Thyroid gland (tissue), 4 donors: ENCODE measurements around the gene NT5C2. TPM values are rescaled to one million over a fixed set of nuclear protein-coding genes. Genes with fewer than 3 reads are reported as not detected.
A peak's percentile ranks its signal among the peaks of the same experiment; 100 is the strongest.
"Not testable (repeated sequence)": the region's sequence is repeated elsewhere in the genome, so short reads cannot be mapped to it uniquely, and the experiment has no call there.

Source experiments
- DNase-seq, 2 donors: peaks; one replicate each; pipeline ENCODE4 v3.0.0-alpha.2; 2019
- H3K27ac ChIP-seq, 3 donors: fragments of 200-600 bp; sonication (generic); 1 replicate in 2 of 3; 2 replicates in 1 of 3; pipeline ENCODE4 v1.5.1; 2016 to 2019; ENCODE audit warnings: mild to moderate bottlenecking in 1 of 3, moderate library complexity in 1 of 3
- H3K27me3 ChIP-seq: fragments of 200-600 bp; sonication (generic); one replicate; pipeline ENCODE4 v1.5.1; 2019
- H3K36me3 ChIP-seq, 2 donors: fragments of 200-600 bp; sonication (generic); one replicate each; pipeline ENCODE4 v1.5.1; 2016 to 2019
- H3K4me1 ChIP-seq, 2 donors: fragments of 200-600 bp; sonication (generic); one replicate each; pipeline ENCODE4 v1.5.1; 2017 to 2019
- H3K4me3 ChIP-seq, 3 donors: fragments of 200-600 bp; sonication (generic); replicated peaks in 1 of 3; 1 replicate in 2 of 3; 2 replicates in 1 of 3; pipeline ENCODE4 v1.5.1; 2016; ENCODE audit warnings: mild to moderate bottlenecking in 1 of 3
- H3K9me3 ChIP-seq: fragments of 200-600 bp; sonication (generic); one replicate; pipeline ENCODE4 v1.5.1; 2017
- CTCF ChIP-seq, 6 experiments: fragments of 200-600 bp in 3 of 6; fragments of 450-650 bp in 3 of 6; sonication (generic) in 3 of 6; IDR thresholded peaks; one replicate each; pipeline ENCODE4 v1.5.1; 2016 to 2019; ENCODE audit warnings: antibody characterized with exemption in 6 of 6, mild to moderate bottlenecking in 2 of 6, inconsistent platforms in 1 of 6, moderate library complexity in 1 of 6
- POLR2A ChIP-seq, 2 donors: fragments of 450-650 bp; IDR thresholded peaks; one replicate each; pipeline ENCODE4 v1.6.1; 2017; ENCODE audit warnings: antibody characterized with exemption in 2 of 2, mild to moderate bottlenecking in 2 of 2, moderate library complexity in 1 of 2
- WGBS, 2 donors: methylation state at CpG; one replicate each; pipeline ENCODE4 v1.1.5; 2017; 5-methylcytosine and 5-hydroxymethylcytosine counted together
- intact Hi-C: fragments of 100-400 bp; cut with DNase I; formaldehyde crosslinking; loops from one replicate; pipeline ENCODE4 v1.15.1; 2023
- total RNA-seq, 4 donors: library from RNA; depleted of rRNA; stranded (reverse); fragments of >200 nt; gene quantifications; one replicate each; pipeline ENCODE4 v1.2.3, GENCODE V29; 2016

The NT5C2 gene
- total RNA-seq, 4 donors from 2014 or later: 194 to 238 (median 214) TPM

DNA sequence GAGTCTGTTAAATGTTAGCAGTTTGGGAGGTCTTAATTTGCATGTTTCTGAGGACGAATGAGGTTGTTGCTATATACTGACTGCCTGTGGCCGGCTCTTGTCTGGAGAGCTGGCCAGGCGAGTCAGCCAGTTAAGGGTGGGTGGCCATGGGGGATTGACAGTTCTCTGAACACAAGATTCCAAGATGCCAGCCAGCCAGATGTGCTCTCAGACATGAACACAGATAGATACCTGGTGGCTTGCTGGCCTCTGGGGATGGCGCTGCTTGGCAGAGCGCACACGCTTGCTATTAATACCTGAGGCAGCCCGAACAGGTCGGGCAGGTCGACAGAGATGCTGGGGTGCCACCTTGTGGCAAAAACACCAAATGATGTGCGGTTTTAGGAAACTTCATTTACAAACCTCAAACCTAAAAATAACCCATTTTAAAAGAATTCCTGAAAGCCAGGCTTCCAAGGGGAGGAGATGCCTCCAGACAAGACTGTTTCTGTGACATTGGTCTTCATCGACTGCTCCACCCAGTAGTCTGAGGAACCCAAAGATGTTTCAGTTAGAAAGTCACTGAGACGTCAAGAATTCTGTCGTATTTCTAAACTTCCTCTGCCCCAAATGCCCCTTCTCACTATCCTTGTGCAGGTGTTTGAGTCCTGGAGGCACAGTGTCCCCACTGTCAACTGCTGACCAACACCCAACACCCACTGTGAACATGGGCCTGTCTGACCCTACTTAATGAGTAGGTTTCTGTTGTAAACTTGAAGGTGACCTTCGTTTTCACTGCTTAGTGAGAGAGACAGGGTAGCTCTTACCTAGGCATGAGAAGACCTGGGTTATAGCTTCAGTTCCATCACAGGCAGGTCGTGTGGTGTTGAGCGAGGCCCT is 123.4 kb downstream of the NT5C2 start:
- 38 to 51% methylated on average over 16 of the region's 16 CpGs for WGBS, 2 donors

DNA sequence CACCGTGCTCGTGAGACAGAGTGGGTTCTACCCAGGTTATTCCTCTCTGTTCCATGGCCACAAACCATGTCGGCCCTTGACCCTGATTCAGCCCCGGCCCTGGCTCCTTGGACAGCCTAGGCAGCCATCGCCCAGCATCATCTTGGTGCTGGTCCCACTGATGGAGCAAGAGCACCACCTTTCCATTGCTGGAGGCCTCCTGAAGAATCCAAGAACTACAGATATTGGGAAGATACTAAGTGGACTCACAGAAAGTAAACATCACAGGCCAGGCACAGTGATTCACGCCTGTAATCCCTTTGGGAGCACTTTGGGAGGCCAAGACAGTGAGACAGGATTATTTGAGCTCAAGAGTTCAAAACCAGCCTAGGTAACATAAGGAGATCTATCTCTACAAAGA is 125.1 kb downstream of the NT5C2 start:
- H3K4me1 ChIP-seq: no peaks in the 10 kb centered on the region
- H3K27me3 ChIP-seq: no peaks in the 10 kb centered on the region
- no peaks in the 10 kb centered on the region for H3K9me3 ChIP-seq
- no peak for DNase-seq
- H3K4me3 ChIP-seq: no peak overlapping the region
- TF ChIP-seq POLR2A (IDR thresholded peaks at IDR 0.05) (no peak), CTCF (IDR thresholded peaks at IDR 0.05) (no peak)
- intact Hi-C loops: loop anchor here (2.0 to 5.0 kb wide), 2 partner anchors 149 to 341 kb away; partner anchors contain the start of gene CNNM2
- H3K36me3 ChIP-seq: no peaks in the 10 kb centered on the region
- WGBS, 2 donors: 88 to 89% methylated on average over 3 to 6 of the region's 6 CpGs
- no peak overlapping the region for H3K27ac ChIP-seq

More for the DNA sequence above, 123.4 kb downstream of the NT5C2 start:
- intact Hi-C loops: loop anchor here (2.0 to 10.0 kb wide), 4 partner anchors 151 to 342 kb away; partner anchors contain the start of genes CNNM2 and RPEL1
- TF ChIP-seq POLR2A (IDR thresholded peaks at IDR 0.05) (no peak), CTCF (IDR thresholded peaks at IDR 0.05) (peak; percentile 33 to 87 (median 71))
- no peak overlapping the region for H3K27ac ChIP-seq
- H3K4me3 ChIP-seq: no peak overlapping the region
- peak; percentile 80 to 81 for DNase-seq
- H3K9me3 ChIP-seq: no peaks in the 10 kb centered on the region
- H3K4me1 ChIP-seq: no peaks in the 10 kb centered on the region
- H3K36me3 ChIP-seq: no peaks in the 10 kb centered on the region
- no peaks in the 10 kb centered on the region for H3K27me3 ChIP-seq

DNA sequence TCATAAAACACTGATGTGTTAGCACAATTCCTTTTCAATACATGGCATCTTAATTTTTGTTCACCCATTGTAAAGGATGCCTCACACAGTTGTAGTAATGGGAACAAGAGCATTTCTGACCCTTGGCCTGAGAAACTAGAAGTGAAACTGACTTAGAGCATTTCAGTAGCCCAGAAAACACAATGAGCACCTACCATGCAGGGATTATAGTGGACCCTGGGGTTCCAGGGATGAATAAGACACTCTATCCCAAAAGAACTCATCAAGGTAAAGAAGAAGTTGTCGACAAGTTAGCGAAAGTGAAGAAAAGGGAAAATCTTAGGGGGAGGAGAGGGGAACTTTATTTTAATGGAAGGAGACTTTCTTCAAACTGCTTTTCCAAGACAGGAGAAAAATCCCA is 125.6 kb downstream of the NT5C2 start:
- DNase-seq: no peak
- WGBS, 2 donors: 92 to 93% methylated on average over 2 of the region's 2 CpGs
- TF ChIP-seq CTCF (IDR thresholded peaks at IDR 0.05): no peak
- TF ChIP-seq POLR2A (IDR thresholded peaks at IDR 0.05): no peak
- H3K27me3 ChIP-seq: no peaks in the 10 kb centered on the region
- no peaks in the 10 kb centered on the region for H3K9me3 ChIP-seq
- H3K4me1 ChIP-seq: no peaks in the 10 kb centered on the region
- no peak overlapping the region for H3K4me3 ChIP-seq
- intact Hi-C loops: loop anchor here (5.0 kb wide), 1 partner anchor 340 kb away; no protein-coding TSS in a partner anchor
- no peak overlapping the region for H3K27ac ChIP-seq
- no peaks in the 10 kb centered on the region for H3K36me3 ChIP-seq

DNA sequence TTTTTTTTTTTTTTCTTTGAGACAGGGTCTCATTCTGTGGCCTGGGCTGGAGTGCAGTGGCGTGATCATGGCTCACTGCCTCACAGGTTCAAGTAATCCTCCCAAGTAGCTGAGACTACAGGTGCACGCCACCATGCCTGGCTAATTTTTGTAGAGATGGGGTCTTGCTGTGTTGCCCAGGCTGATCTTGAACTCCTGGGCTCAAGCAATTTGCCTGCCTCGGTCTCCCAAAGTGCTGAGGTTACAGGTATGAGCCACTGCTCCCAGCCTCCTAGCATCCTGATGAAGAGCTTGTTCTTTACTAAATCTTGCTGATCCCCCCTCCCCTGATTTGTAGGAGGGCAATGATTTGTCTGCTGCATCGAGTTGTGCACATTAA is 126.0 kb downstream of the NT5C2 start:
- DNase-seq, H3K9me3 ChIP-seq, H3K36me3 ChIP-seq, H3K4me1 ChIP-seq, H3K27ac ChIP-seq, H3K27me3 ChIP-seq, H3K4me3 ChIP-seq: not testable (repeated sequence)
- intact Hi-C loops: loop anchor here (5.0 kb wide), 1 partner anchor 340 kb away; no protein-coding TSS in a partner anchor
- WGBS, 2 donors: 94 to 97% methylated on average over 4 of the region's 4 CpGs

GRCh38 chr10:103066141-103067098 is 126.7 kb downstream of the NT5C2 start:
- no peaks in the 10 kb centered on the region for H3K9me3 ChIP-seq
- H3K4me1 ChIP-seq: no peaks in the 10 kb centered on the region
- H3K27me3 ChIP-seq: no peaks in the 10 kb centered on the region
- H3K36me3 ChIP-seq: no peaks in the 10 kb centered on the region
- H3K4me3 ChIP-seq: no peak overlapping the region
- TF ChIP-seq CTCF (IDR thresholded peaks at IDR 0.05) (no peak), POLR2A (IDR thresholded peaks at IDR 0.05) (no peak)
- no peak for DNase-seq
- 95% methylated on average over 16 of the region's 16 CpGs for WGBS, 2 donors
- intact Hi-C loops: loop anchor here (5.0 kb wide), 1 partner anchor 339 kb away; no protein-coding TSS in a partner anchor
- H3K27ac ChIP-seq: no peak overlapping the region
